GM06990 (cell line): ENCODE measurements around the gene TRMT2A.

ENCODE experiments used
- DNase-seq: peaks from one replicate; pipeline ENCODE4 v3.0.0-alpha.2; 2011; ENCODE audit not compliant: insufficient read length; ENCODE audit errors: extremely low read depth
- H3K27me3 ChIP-seq: replicated peaks from 2 replicates; pipeline ENCODE4 v1.6.0; 2011; ENCODE audit warnings: low read length; ENCODE audit not compliant: control insufficient read depth, insufficient read depth
- H3K36me3 ChIP-seq: 2 replicates; pipeline ENCODE4 v1.5.1; 2011; ENCODE audit warnings: low read length; ENCODE audit not compliant: control insufficient read depth, insufficient read depth
- H3K4me3 ChIP-seq: replicated peaks from 2 replicates; pipeline ENCODE4 v1.5.1; 2011; ENCODE audit warnings: low read depth, mild to moderate bottlenecking, control low read depth, low read length
- CTCF ChIP-seq: IDR thresholded peaks from 2 replicates; pipeline ENCODE4 v1.5.1; 2011; ENCODE audit warnings: low read length, control low read depth, mild to moderate bottlenecking, inconsistent platforms; ENCODE audit not compliant: insufficient read depth, poor library complexity, severe bottlenecking

Gene TRMT2A

GRCh38 chr22:20107471-20107901 lies 9.5 kb downstream of the TRMT2A start:
- Histone ChIP-seq H3K36me3 (peaks cover 53% of the 10 kb centered on the region), H3K27me3 (no peaks in the 10 kb centered on the region), H3K4me3 (no peak overlapping the region)
- DNase-seq = no peak
- TF ChIP-seq CTCF = no peak

GRCh38 chr22:20106849-20107237 lies 10.2 kb downstream of the TRMT2A start:
- H3K27me3 ChIP-seq = no peaks in the 10 kb centered on the region
- TF ChIP-seq CTCF = no peak
- H3K36me3 ChIP-seq = peaks cover 53% of the 10 kb centered on the region
- DNase-seq = no peak
- H3K4me3 ChIP-seq = no peak overlapping the region

- TF ChIP-seq CTCF = no peak
- no peak for DNase-seq
- Histone ChIP-seq H3K4me3 (no peak overlapping the region), H3K27me3 (no peaks in the 10 kb centered on the region), H3K36me3 (peaks cover 52% of the 10 kb centered on the region)
These were observed 10.7 kb downstream of the TRMT2A start for GRCh38 chr22:20106205-20106848.

GRCh38 chr22:20105456-20106204 lies 11.4 kb downstream of the TRMT2A start:
- DNase-seq = no peak
- H3K36me3 ChIP-seq = peaks cover 49% of the 10 kb centered on the region
- no peak overlapping the region for H3K4me3 ChIP-seq
- TF ChIP-seq CTCF = no peak
- no peaks in the 10 kb centered on the region for H3K27me3 ChIP-seq

- Histone ChIP-seq H3K36me3 (peaks cover 32% of the 10 kb centered on the region), H3K27me3 (no peaks in the 10 kb centered on the region), H3K4me3 (no peak overlapping the region)
- TF ChIP-seq CTCF = no peak
- no peak for DNase-seq
These were observed 14.7 kb downstream of the TRMT2A start for GRCh38 chr22:20102203-20102780.
